HG03565 (cell line): ENCODE measurements around the gene DAPK3.

ENCODE experiments used
- ATAC-seq: cut with Tn5 transposase; IDR thresholded peaks from one replicate; pipeline ENCODE4 v1.9.1; 2021; ENCODE audit warnings: mild to moderate bottlenecking, moderate library complexity; ENCODE audit not compliant: unreplicated experiment

DAPK3 gene

GRCh38 chr19:3919793-3920192, 51.1 kb downstream of the DAPK3 start:
- ATAC-seq, result no peak

GRCh38 chr19:3916033-3916432, 54.9 kb downstream of the DAPK3 start:
- no peak for ATAC-seq

DNA sequence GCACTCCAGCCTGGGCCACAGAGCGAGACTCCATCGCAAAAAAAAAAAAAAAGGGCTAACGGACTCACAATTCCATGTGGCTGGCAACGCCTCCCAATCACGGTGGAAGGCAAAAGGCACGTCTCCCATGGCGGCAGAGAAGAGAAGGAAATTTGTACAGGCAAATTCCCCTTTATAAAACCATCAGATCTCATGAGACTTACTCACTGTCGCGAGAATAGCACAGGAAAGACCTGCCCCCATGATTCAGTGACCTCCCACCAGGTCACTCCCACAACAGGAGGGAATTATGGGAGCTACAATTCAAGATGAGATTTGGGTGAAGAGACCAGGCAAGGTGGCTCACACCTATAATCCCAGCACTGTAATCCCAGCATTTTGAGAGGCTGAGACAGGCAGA, 56.7 kb downstream of the DAPK3 start:
- no peak for ATAC-seq

DNA sequence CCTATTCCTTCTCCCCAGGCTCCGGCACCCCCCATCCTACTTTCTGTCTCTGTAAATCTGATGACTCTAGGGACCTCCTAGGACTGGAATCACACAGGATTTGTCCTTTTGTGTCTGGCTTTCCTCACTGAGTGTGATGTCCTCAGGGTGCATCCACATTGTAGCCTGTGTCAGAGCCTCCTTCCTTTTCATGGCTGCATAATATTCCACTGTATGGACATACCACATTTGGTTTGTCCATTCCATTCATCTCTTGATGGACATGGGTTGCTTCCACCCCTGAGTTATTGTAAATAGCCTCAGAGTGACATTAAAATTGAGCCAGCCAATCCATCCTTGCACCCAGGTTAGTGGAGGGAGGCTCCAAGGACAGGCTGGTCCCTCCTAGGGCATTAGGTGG, 60.8 kb downstream of the DAPK3 start:
- no peak for ATAC-seq
